NCI-H82 treated with DMSO at 0.1 percent for 48 hours (cell line): ENCODE data around the gene HIVEP3.
A peak's percentile ranks its signal among the peaks of the same experiment; 100 is the strongest.

Source experiments
- DNase-seq: peaks from one replicate; lab custom pipeline; 2025; ENCODE audit not compliant: unreplicated experiment; lab: John Stamatoyannopoulos, UW

HIVEP3 gene

GRCh38 chr1:41791667-41792484 lies 126.8 kb downstream of the HIVEP3 start:
- DNase-seq = no peak

DNA sequence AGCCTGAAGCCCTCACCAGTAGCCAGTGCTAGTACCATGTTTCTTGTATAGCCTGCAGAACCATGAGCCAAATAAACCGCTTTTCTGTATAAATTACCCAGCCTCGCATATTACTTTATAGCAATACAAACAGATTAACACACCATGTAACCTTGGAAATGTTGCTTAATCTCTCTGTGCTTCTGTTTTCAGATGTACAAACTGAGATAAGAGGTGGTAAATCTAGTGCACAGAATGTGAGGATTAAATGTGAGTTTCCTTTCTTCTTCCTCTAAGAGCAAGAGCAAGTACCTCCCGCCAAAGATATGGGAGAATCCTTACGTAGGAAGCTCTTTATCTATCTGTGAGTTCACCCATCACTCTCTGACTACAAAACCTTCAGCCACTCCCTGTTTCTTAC lies 128.4 kb downstream of the HIVEP3 start:
- DNase-seq = no peak

DNA sequence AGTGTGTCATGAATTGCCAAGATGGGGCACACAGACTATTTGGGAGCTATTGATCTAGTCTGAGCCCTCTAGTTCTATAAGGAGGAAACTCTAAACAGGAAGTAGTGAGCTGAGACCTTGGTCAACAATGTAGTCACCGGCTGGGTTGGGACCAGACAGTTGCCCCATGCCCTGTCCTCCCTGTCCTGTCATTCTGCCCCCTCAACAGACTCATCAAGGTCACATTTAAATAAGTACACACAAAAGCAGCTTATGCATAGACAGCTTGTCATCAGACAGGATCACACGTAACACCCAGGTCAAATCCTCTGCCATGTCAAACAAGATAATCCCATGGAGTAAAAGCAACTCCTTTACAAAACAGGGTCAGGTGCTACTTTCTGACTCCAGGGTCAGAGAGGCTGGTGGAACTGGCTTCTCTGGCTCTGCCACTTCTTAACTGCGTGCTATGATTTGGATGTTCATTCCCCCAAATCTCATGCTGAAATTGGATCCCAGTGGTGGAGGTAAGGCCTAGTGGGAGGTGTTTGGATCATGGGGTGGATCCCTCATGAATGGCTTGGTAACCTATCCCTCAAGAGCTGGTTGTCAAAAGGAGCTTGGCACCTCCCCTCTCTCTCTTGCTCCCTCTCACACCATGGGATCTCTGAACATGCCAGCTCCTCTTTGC lies 128.9 kb downstream of the HIVEP3 start:
- peak; percentile 90 for DNase-seq

- no peak for DNase-seq
Measured at GRCh38 chr1:41788427-41788826, 130.3 kb downstream of the HIVEP3 start.

DNA sequence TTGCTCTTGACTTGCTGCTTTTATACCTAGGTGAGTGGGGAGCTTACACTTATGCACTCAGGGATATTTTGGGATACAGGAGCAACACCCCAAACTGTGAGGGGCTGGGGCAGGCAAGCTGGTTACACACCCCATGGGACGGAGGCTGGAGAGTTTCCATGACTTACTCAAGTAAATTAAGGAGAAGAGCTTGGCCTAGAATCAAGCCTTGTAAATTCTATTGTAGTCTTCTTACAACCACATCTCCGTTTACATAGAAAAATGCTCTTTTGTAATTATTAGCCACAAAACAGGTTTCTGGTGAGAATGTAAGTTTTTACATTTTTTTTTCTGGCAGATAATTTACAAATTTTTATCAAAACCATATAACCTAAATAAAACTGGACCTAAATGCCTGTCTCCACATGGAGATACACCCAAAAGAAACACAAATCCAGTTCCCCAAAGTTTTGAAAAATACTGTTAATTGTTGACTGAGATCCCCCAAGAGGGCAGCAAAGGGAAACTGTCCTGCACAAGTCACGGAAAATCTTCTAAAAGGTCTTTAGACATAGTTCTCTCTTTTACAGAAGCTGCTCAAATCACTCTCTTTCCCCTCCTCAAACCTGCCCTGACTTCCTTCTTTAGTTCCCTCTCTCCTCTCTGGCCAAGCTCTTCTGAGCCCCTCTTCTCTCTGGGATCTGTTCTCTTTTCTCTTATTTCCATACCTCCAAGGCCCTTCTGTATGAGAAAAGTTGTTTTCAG lies 134.0 kb downstream of the HIVEP3 start:
- no peak for DNase-seq

GRCh38 chr1:41783189-41783639 lies 135.5 kb downstream of the HIVEP3 start:
- no peak for DNase-seq

DNA sequence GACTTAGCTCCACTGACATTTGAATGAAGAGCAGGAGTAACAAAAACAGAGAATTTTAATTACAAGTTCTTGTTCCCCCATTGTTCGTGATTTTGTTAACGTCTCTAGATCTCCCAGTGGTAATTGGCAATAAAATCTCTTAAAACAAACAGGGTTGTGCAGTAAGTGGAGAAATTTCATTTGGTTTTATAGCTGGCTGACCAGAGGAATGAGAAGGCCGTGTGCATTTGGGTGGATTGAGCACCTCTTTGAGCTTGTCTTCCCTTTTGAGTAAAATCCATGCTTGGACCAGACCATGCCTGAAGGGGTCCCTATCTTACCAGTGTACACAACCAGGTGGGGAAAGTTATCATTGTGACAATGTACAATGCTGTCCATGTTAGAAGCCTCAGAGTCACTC lies 137.8 kb downstream of the HIVEP3 start:
- DNase-seq = no peak

- DNase-seq = no peak
Measured at GRCh38 chr1:41780322-41780721, 138.4 kb downstream of the HIVEP3 start.

- no peak for DNase-seq
Measured at GRCh38 chr1:41779360-41779759, 139.4 kb downstream of the HIVEP3 start.

DNA sequence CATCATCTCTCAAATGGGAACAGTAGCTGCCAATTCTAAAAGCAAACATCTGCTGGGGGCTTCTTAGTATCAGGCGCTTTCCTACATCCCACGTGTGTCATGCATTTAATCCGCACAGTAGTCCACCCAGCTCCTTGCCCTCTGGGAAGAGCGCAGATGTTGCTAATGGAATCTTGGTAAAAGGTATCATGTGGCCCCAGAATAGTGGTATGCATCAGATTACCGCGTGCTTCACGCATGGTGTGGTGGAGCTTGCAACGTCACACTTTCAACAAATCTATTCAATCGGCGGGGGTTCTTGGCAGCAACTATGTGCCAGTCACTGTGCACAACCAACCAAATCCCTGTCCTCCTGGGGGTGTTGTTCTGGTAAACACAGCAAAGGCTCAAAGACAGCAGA lies 141.0 kb downstream of the HIVEP3 start:
- DNase-seq = peak; percentile 7

- DNase-seq = no peak
Measured at GRCh38 chr1:41776891-41777441, 141.8 kb downstream of the HIVEP3 start.

- no peak for DNase-seq
Measured at GRCh38 chr1:41775956-41776585, 142.7 kb downstream of the HIVEP3 start.

DNA sequence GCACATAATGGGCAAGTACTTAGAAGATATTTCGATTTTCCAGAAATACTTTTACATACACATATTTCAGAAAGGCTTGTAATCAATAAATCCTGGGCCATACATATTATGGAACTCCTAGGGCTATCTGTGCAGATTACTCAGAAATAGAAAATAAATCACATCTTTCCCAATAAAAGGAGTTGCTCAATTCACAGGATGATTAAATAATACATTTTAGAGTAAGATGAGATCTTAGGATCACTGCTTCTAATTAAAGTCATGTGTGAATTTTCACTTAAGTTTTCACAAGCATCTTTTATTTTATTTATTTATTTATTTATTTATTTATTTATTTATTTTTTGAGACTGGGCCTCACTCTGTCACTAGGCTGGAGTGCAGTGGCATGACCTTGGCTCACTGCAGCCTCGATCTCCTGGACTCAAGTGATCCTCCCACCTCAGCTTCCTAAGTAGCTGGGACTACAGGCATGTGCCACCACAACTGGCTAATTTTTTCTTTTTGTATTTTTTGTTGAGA lies 144.2 kb downstream of the HIVEP3 start:
- no peak for DNase-seq

DNA sequence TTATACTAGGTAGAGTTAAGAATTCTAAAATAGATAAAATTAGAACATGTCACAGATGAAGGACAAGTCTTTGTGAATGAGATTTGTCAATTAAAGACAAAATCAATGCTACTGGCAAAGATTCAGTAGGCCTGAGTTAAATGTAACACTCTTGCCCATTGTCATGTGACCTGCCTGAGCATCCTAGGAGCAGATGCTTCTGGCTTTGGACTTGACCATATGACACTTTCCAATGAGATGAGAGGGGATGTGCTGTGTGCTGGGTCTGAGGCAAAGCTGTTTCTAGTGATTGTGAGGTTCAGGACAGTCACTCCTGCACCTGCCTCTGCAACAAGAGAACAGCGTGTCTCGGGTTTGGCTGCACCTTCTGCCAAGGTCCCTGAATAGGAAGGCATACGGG lies 144.9 kb downstream of the HIVEP3 start:
- no peak for DNase-seq

DNA sequence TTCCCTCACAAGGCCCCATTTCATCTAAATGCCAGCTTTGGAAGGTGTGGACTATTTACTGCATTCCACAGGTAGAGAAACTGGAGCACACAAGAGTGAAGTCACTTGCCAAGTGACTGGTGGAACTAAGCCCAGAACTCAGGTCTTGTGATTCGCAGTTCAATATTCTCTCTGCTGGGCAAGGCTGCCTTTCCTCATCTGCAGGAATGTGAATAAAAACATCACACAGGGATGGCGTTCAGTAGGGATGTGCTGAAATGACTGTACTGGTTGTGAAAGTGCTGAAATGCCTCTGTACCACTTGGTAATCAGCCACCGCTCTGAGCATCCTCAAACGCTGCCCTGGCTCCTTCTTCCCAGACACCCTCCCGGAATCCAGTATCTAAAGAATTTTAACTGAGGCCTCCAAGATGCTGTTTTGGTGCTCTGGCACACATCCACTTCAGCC lies 145.6 kb downstream of the HIVEP3 start:
- DNase-seq = no peak

DNA sequence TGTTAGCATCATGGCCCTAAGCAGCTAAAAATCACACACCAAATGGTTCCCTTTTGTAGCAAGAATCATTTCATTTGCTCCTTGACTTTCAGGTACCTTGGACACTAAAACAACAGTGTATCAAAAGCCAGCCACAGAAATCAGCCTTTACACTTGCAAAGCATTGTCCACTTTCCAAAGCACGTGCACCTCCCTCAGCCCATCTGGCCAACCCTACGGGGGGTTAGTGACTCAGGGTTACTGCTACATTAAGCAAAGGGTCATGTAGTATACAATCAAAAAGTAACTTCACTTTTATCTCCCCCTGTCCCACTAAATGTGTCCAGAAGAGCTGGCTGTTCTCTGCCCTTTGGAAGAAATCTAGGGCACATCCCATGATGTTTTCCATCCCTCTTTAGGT lies 149.7 kb downstream of the HIVEP3 start:
- no peak for DNase-seq

DNA sequence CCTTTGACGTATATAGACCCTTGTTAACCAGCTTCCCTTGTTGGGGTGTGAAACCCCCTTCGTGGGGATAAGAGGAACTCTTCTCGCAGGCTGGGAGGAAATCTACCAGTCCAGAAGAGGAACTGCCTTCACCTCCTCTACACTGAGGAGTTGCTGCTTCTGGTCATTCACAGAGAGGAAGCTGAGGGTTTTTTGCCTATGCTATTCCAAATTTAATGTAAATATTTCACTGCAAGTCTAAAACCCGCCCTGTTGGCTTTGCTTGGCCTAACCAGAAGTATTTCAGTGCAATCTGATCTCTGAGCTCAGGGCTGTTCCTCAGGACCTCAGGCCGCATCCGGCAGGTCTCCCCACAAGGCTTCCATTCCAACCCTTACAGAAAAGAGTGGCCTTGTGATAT lies 150.1 kb downstream of the HIVEP3 start:
- no peak for DNase-seq

DNA sequence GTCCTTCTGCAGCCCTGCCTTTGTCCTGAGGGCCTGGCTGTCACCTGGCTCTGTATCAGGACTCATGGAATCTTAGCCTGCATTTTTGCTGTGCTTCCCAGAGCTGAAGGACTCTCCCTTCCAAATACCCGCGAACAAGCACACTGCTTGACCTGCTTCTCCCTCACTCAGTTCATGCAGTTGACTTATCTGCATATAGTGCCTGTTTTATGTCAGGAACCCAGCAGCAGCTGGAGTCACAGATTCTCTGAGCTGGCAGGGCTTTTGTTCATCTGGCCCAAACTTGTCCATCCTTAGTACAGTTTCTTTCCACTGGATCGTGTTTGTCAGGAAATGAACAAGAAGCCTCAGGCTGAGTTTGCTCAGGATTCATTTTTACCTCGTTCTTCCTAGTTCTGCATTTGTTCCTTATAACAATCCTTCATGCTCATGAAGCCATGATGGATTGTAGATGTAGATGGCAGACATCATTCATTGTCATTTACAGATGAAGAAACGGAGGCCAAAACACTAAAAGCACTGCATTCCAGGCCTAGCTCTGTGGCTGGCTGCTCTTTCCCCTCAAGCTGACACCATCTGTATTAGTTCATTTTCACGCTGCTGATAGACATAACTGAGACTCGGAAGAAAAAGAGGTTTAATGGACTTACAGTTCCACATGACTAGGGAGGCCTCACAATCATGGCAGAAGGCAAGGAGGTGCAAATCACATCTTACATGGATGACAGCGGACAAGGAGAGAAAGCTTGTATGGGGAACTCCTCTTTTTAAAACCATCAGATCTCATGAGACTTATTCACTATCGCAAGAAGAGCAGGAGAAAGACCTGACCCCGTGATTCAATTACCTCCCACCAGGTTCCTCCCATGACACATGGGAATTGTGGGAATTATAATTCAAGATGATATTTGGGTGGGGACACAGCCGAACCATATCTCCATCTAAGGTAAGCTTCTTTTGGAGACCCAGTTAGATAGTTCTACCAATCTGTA lies 150.9 kb downstream of the HIVEP3 start:
- DNase-seq = no peak

- no peak for DNase-seq
Measured at GRCh38 chr1:41766546-41766945, 152.2 kb downstream of the HIVEP3 start.

GRCh38 chr1:41766041-41766440 lies 152.7 kb downstream of the HIVEP3 start:
- no peak for DNase-seq
